HepG2 (cell line): Measurements from ENCODE around the gene SEMA3F. TPM values are rescaled to one million over a fixed set of nuclear protein-coding genes. Genes with fewer than 3 reads are reported as not detected.

ENCODE experiments used
- GTF3A ChIP-seq: sonication (generic); formaldehyde crosslinking; conservative IDR thresholded peaks from 2 replicates; pipeline ENCODE4 v1.4.0; 2020; ENCODE audit warnings: mild to moderate bottlenecking, missing genetic modification reagents
- HDAC1 ChIP-seq: sonication (generic); formaldehyde crosslinking; IDR thresholded peaks from 2 replicates; pipeline ENCODE4 v1.5.1; 2020; ENCODE audit warnings: mild to moderate bottlenecking, missing genetic modification reagents
- JDP2 ChIP-seq: sonication (generic); formaldehyde crosslinking; IDR thresholded peaks from 2 replicates; pipeline ENCODE4 v1.8.1; 2022; ENCODE audit warnings: missing genetic modification reagents, borderline replicate concordance
- KLF9 ChIP-seq: IDR thresholded peaks from 2 replicates; pipeline ENCODE4 v1.6.1; 2016; ENCODE audit warnings: low read depth
- MAFF ChIP-seq: IDR thresholded peaks from 2 replicates; pipeline ENCODE4 v1.6.1; 2011; ENCODE audit warnings: low read depth, low read length, improper control_type of control experiment
- RARG ChIP-seq: sonication (generic); formaldehyde crosslinking; IDR thresholded peaks from 2 replicates; pipeline ENCODE4 v1.4.0; 2020; ENCODE audit warnings: low read depth, mild to moderate bottlenecking, missing genetic modification reagents
- SRSF4 ChIP-seq: fragments of 200-400 bp; formaldehyde crosslinking; IDR thresholded peaks from one replicate; pipeline ENCODE4 v1.6.1; 2018; ENCODE audit warnings: mild to moderate bottlenecking, low read depth, low read length, moderate library complexity; ENCODE audit not compliant: poor library complexity, severe bottlenecking
- TEAD2 ChIP-seq: sonication (generic); formaldehyde crosslinking; IDR thresholded peaks from 2 replicates; pipeline ENCODE4 v1.9.0; 2021; ENCODE audit warnings: missing genetic modification reagents
- ZBTB1 ChIP-seq: sonication (generic); formaldehyde crosslinking; IDR thresholded peaks from 2 replicates; pipeline ENCODE4 v1.4.0; 2020; ENCODE audit warnings: missing genetic modification reagents, borderline replicate concordance
- ZNF260 ChIP-seq: sonication (generic); formaldehyde crosslinking; IDR thresholded peaks from 2 replicates; pipeline ENCODE4 v1.4.0; 2020; ENCODE audit warnings: missing genetic modification reagents, low read depth, mild to moderate bottlenecking, borderline replicate concordance
- ZNF33A ChIP-seq: sonication (generic); formaldehyde crosslinking; IDR thresholded peaks from 2 replicates; pipeline ENCODE4 v1.5.1; 2020; ENCODE audit warnings: missing genetic modification reagents, mild to moderate bottlenecking, moderate library complexity, borderline replicate concordance
- ZNF564 ChIP-seq: sonication (generic); formaldehyde crosslinking; IDR thresholded peaks from 2 replicates; pipeline ENCODE4 v1.8.1; 2023; ENCODE audit warnings: mild to moderate bottlenecking, missing genetic modification reagents
- ZNF589 ChIP-seq: sonication (generic); formaldehyde crosslinking; conservative IDR thresholded peaks from 2 replicates; pipeline ENCODE4 v1.8.0; 2022; ENCODE audit warnings: mild to moderate bottlenecking, moderate library complexity, missing genetic modification reagents
- ZNF839 ChIP-seq: sonication (generic); formaldehyde crosslinking; IDR thresholded peaks from 2 replicates; pipeline ENCODE4 v1.4.0; 2020; ENCODE audit warnings: missing genetic modification reagents, mild to moderate bottlenecking, borderline replicate concordance
- ZNF878 ChIP-seq: sonication (generic); formaldehyde crosslinking; IDR thresholded peaks from 2 replicates; pipeline ENCODE4 v1.8.1; 2023; ENCODE audit warnings: mild to moderate bottlenecking, missing genetic modification reagents, moderate library complexity
- polyA plus RNA-seq, 8 experiments: library from polyadenylated mRNA; depleted of rRNA in 3 of 8; stranded (reverse) in 7 of 8; unstranded in 1 of 8; fragments of >200 nt; fragmentation: Illumina TruSeq in 4 of 8; extraction: Trizol in 4 of 8; gene quantifications; 2 replicates each; pipeline versions ENCODE4 v1.2.1 to v1.2.3, GENCODE V29; 2011 to 2016; ENCODE audit warnings: low read depth in 4 of 8, missing spikeins in 1 of 8, mixed read lengths in 1 of 8; ENCODE audit not compliant: insufficient read depth in 1 of 8
- total RNA-seq, 5 experiments: library from RNA; depleted of rRNA; stranded (reverse); fragments of >200 nt; fragmentation: Illumina TruSeq; extraction: Trizol; gene quantifications; 2 replicates each; pipeline ENCODE4 v1.2.3, GENCODE V29; 2016; ENCODE audit warnings: low read depth in 1 of 5
- TF ChIP-seq, protein P1 (sequence below): sonication (generic); formaldehyde crosslinking; IDR thresholded peaks from 2 replicates; pipeline ENCODE4 v1.4.0; 2020; ENCODE audit warnings: mild to moderate bottlenecking, missing genetic modification reagents
- TF ChIP-seq, protein P2 (sequence below): IDR thresholded peaks from 2 replicates; pipeline ENCODE4 v1.6.1; 2016; ENCODE audit warnings: low read depth, control low read depth
- TF ChIP-seq, protein P3 (sequence below): IDR thresholded peaks from 2 replicates; pipeline ENCODE4 v1.6.1; 2016; ENCODE audit warnings: missing compliant biosample characterization, missing genetic modification reagents, borderline replicate concordance
- TF ChIP-seq, protein P4 (sequence below): sonication (generic); formaldehyde crosslinking; IDR thresholded peaks from 2 replicates; pipeline ENCODE4 v1.4.0; 2020; ENCODE audit warnings: missing genetic modification reagents
- TF ChIP-seq, protein P5 (sequence below): sonication (generic); formaldehyde crosslinking; IDR thresholded peaks from 2 replicates; pipeline ENCODE4 v1.4.0; 2020; ENCODE audit warnings: missing genetic modification reagents

SEMA3F gene
- total and polyA plus RNA-seq, 2 of the 13 experiments (the other 11 are each of a cell fraction or from before 2014, with no cell fraction given), result 7.6 to 17.2 TPM

DNA sequence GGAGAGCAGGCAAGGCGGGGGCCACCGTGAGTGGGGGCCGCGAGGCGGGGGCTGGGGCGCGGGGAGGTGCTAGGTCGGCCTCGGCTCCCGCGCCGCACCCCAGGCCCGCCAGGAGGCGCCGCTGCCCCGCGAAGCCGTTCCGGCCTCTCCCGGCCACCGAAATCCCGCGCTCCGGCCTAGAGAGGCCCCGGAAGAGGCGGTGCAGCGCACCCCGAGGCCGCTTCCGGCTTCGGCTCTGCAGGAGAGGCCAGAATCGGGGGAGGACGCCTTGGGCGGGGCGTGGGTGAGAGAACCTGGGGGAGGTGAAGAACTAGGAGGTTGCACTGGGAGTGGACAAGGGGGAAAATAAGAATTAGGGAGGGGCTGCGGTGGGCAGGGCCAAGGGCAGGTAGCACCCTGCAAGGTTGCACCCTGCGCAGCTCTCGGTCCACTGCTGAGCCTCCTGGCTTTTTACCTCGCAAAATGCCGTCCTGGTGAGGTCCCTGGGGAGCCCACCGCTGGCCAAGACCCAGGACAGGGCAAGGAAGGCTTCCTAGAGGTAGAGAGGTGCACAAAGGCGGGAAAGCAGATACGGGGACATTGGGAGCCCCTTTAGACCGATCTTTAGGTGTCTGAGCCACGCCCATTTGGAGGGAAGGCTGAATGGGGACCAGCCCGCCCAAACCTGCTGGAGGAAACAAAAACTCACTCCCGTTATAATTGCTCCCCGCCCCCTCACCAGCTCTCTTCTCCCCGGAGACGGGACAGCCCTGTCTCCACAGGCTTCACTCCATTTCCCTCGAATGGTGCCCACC lies 72.5 kb downstream of the SEMA3F start (continued):
- TF ChIP-seq, protein P1, sequence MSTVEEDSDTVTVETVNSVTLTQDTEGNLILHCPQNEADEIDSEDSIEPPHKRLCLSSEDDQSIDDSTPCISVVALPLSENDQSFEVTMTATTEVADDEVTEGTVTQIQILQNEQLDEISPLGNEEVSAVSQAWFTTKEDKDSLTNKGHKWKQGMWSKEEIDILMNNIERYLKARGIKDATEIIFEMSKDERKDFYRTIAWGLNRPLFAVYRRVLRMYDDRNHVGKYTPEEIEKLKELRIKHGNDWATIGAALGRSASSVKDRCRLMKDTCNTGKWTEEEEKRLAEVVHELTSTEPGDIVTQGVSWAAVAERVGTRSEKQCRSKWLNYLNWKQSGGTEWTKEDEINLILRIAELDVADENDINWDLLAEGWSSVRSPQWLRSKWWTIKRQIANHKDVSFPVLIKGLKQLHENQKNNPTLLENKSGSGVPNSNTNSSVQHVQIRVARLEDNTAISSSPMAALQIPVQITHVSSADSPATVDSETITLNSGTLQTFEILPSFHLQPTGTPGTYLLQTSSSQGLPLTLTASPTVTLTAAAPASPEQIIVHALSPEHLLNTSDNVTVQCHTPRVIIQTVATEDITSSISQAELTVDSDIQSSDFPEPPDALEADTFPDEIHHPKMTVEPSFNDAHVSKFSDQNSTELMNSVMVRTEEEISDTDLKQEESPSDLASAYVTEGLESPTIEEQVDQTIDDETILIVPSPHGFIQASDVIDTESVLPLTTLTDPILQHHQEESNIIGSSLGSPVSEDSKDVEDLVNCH, result no peak
- TF ChIP-seq, protein P2, sequence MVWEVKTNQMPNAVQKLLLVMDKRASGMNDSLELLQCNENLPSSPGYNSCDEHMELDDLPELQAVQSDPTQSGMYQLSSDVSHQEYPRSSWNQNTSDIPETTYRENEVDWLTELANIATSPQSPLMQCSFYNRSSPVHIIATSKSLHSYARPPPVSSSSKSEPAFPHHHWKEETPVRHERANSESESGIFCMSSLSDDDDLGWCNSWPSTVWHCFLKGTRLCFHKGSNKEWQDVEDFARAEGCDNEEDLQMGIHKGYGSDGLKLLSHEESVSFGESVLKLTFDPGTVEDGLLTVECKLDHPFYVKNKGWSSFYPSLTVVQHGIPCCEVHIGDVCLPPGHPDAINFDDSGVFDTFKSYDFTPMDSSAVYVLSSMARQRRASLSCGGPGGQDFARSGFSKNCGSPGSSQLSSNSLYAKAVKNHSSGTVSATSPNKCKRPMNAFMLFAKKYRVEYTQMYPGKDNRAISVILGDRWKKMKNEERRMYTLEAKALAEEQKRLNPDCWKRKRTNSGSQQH (CRISPR knock-in tag), result peak; percentile 86; the same call in 1 of the 2 replicates
- TF ChIP-seq, protein P3, sequence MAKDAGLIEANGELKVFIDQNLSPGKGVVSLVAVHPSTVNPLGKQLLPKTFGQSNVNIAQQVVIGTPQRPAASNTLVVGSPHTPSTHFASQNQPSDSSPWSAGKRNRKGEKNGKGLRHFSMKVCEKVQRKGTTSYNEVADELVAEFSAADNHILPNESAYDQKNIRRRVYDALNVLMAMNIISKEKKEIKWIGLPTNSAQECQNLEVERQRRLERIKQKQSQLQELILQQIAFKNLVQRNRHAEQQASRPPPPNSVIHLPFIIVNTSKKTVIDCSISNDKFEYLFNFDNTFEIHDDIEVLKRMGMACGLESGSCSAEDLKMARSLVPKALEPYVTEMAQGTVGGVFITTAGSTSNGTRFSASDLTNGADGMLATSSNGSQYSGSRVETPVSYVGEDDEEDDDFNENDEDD (CRISPR knock-in tag), result peak; percentile 94
- TF ChIP-seq TEAD2 (CRISPR knock-in tag) (no peak), ZBTB1 (CRISPR knock-in tag) (no peak), RARG (CRISPR knock-in tag) (no peak), ZNF564 (CRISPR knock-in tag) (peak; percentile 86), ZNF33A (no peak), ZNF589 (CRISPR knock-in tag) (peak; percentile 47; the same call in 1 of the 2 replicates), SRSF4 (no peak), MAFF (no peak), ZNF260 (CRISPR knock-in tag) (no peak), GTF3A (CRISPR knock-in tag) (peak; percentile 72; the same call in 1 of the 2 replicates), ZNF878 (CRISPR knock-in tag) (peak; percentile 84; the same call in 1 of the 2 replicates), JDP2 (CRISPR knock-in tag) (no peak), HDAC1 (CRISPR knock-in tag) (peak; percentile 85), KLF9 (CRISPR knock-in tag) (peak; percentile 92; the same call in 1 of the 2 replicates), ZNF839 (CRISPR knock-in tag) (no peak; the same call in 1 of the 2 replicates)
- TF ChIP-seq, protein P4, sequence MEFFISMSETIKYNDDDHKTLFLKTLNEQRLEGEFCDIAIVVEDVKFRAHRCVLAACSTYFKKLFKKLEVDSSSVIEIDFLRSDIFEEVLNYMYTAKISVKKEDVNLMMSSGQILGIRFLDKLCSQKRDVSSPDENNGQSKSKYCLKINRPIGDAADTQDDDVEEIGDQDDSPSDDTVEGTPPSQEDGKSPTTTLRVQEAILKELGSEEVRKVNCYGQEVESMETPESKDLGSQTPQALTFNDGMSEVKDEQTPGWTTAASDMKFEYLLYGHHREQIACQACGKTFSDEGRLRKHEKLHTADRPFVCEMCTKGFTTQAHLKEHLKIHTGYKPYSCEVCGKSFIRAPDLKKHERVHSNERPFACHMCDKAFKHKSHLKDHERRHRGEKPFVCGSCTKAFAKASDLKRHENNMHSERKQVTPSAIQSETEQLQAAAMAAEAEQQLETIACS (CRISPR knock-in tag), result no peak
- TF ChIP-seq, protein P5, sequence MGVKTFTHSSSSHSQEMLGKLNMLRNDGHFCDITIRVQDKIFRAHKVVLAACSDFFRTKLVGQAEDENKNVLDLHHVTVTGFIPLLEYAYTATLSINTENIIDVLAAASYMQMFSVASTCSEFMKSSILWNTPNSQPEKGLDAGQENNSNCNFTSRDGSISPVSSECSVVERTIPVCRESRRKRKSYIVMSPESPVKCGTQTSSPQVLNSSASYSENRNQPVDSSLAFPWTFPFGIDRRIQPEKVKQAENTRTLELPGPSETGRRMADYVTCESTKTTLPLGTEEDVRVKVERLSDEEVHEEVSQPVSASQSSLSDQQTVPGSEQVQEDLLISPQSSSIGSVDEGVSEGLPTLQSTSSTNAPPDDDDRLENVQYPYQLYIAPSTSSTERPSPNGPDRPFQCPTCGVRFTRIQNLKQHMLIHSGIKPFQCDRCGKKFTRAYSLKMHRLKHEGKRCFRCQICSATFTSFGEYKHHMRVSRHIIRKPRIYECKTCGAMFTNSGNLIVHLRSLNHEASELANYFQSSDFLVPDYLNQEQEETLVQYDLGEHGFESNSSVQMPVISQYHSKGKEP, result no peak
